Gastroesophageal sphincter (tissue), 4 donors: ENCODE measurements around the gene KRT31. TPM values are rescaled to one million over a fixed set of nuclear protein-coding genes. Genes with fewer than 3 reads are reported as not detected.
"Not testable (repeated sequence)": the region's sequence is repeated elsewhere in the genome, so short reads cannot be mapped to it uniquely, and the experiment has no call there.

Source experiments
- ATAC-seq: fragments of 150-250 bp; one replicate; pipeline ENCODE4 v1.9.1; 2016; ENCODE audit warnings: mild to moderate bottlenecking, moderate library complexity
- H3K27ac ChIP-seq, 4 donors: fragments of 200-600 bp; sonication (generic) in 3 of 4; 1 replicate in 3 of 4; 2 replicates in 1 of 4; pipeline ENCODE4 v1.5.1; 2016 to 2019
- H3K27me3 ChIP-seq: fragments of 200-600 bp; sonication (generic); one replicate; pipeline ENCODE4 v1.5.1; 2019
- H3K36me3 ChIP-seq, 2 donors: fragments of 200-600 bp; sonication (generic); one replicate each; pipeline ENCODE4 v1.5.1; 2019; ENCODE audit warnings: control low read depth in 1 of 2
- H3K4me1 ChIP-seq, 3 donors: fragments of 200-600 bp; sonication (generic); 1 replicate in 2 of 3; 2 replicates in 1 of 3; pipeline ENCODE4 v1.5.1; 2016 to 2019; ENCODE audit warnings: control low read depth in 2 of 3
- H3K4me3 ChIP-seq, 2 donors: fragments of 200-600 bp; sonication (generic); one replicate each; pipeline ENCODE4 v1.5.1; 2019; ENCODE audit warnings: mild to moderate bottlenecking in 1 of 2, moderate library complexity in 1 of 2
- H3K9me3 ChIP-seq, 3 donors: fragments of 200-600 bp; sonication (generic); one replicate each; pipeline ENCODE4 v1.5.1; 2017 to 2019; ENCODE audit warnings: control low read depth in 2 of 3
- EP300 ChIP-seq: sonication (generic); formaldehyde crosslinking; IDR thresholded peaks from one replicate; pipeline ENCODE4 v1.6.1; 2017; ENCODE audit warnings: antibody characterized with exemption, mild to moderate bottlenecking
- POLR2A ChIP-seq, 2 donors: fragments of 450-650 bp; IDR thresholded peaks; one replicate each; pipeline ENCODE4 v1.6.1; 2017; ENCODE audit warnings: antibody characterized with exemption in 2 of 2, mild to moderate bottlenecking in 2 of 2, moderate library complexity in 1 of 2
- POLR2AphosphoS5 ChIP-seq: sonication (generic); formaldehyde crosslinking; IDR thresholded peaks from one replicate; pipeline ENCODE4 v1.6.1; 2017; ENCODE audit warnings: antibody characterized with exemption
- WGBS, 2 donors: methylation state at CpG; one replicate each; pipeline ENCODE4 v1.1.5; 2018; ENCODE audit warnings: low coverage in 1 of 2; 5-methylcytosine and 5-hydroxymethylcytosine counted together
- total RNA-seq, 4 donors: library from RNA; depleted of rRNA; stranded (reverse); fragments of >200 nt; gene quantifications; one replicate each; pipeline ENCODE4 v1.1.0, GENCODE V29; 2016
- TF ChIP-seq, protein P1 (sequence below), 4 experiments: fragments of 200-600 bp in 2 of 4; fragments of 450-650 bp in 2 of 4; sonication (generic) in 1 of 4; IDR thresholded peaks; one replicate each; pipeline ENCODE4 v1.5.1; 2017 to 2019; ENCODE audit warnings: antibody characterized with exemption in 4 of 4, mild to moderate bottlenecking in 2 of 4, moderate library complexity in 2 of 4

KRT31 gene
- total RNA-seq, 4 donors from 2014 or later = not detected

DNA sequence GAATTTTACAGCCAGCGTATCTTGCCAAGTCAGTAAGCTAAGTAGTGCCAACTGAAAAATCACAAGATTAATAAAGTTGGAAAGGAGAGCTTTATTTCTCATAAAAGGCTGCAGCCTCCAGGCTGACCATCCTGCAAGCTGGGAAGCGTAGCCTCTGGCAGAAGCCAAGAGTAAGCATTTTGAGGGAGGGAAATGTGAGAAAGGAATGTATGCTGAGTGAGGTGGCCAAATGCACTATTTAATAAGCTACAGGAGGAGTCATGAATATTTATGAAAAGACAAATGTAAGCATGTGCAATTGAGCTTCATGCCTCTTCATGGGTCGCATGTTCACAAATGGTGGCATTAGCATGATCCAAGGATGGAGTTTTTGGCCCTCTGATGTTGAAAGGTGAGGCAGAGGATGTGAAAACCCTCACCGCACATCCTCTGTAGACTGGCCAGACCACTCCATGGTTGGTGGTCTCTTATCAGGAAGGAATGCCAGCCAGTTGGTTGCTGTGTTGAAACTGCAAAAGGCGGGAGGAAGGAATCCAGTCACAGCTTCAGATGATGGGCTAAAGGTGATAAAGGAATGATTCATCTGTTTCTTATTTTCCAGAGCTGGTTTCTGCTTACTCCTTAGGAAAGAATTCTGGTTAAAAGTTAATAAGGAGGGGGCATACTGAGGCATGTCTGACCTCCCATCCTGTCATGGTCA, 37.0 kb downstream of the KRT31 start:
- Histone ChIP-seq H3K4me3 (no peak overlapping the region), H3K36me3 (no peaks in the 10 kb centered on the region), H3K4me1 (no peaks in the 10 kb centered on the region), H3K9me3 (peaks cover 0 to 4% (median 0%) of the 10 kb centered on the region in 3 donors), H3K27me3 (no peaks in the 10 kb centered on the region), H3K27ac (no peak overlapping the region)
- no peak for TF ChIP-seq EP300
- no peak for ATAC-seq
- WGBS, 2 donors = 67 to 76% methylated on average over 3 to 5 of the region's 5 CpGs

DNA sequence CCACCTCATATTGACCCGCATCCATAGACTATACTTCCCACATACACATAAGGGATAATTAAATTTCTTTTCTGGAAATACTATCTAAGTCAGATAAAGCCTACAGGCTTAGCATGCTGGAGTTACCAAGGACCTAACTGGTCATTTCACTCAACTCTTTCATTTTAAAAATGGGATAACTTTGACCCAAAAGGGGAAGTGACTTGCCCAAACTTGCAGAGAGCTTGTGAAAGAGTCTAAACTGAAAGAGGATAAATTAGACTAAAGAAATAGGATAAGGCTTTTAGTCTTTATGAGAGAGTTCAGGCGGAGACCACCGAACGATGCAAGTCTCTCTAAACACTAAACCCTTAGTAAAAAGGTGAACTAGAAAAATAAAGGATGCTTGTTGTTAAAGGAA, 42.9 kb downstream of the KRT31 start:
- TF ChIP-seq EP300 (no peak), POLR2AphosphoS5 (no peak), POLR2A (IDR thresholded peaks at IDR 0.05) (no peak)
- TF ChIP-seq, protein P1, sequence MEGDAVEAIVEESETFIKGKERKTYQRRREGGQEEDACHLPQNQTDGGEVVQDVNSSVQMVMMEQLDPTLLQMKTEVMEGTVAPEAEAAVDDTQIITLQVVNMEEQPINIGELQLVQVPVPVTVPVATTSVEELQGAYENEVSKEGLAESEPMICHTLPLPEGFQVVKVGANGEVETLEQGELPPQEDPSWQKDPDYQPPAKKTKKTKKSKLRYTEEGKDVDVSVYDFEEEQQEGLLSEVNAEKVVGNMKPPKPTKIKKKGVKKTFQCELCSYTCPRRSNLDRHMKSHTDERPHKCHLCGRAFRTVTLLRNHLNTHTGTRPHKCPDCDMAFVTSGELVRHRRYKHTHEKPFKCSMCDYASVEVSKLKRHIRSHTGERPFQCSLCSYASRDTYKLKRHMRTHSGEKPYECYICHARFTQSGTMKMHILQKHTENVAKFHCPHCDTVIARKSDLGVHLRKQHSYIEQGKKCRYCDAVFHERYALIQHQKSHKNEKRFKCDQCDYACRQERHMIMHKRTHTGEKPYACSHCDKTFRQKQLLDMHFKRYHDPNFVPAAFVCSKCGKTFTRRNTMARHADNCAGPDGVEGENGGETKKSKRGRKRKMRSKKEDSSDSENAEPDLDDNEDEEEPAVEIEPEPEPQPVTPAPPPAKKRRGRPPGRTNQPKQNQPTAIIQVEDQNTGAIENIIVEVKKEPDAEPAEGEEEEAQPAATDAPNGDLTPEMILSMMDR (IDR thresholded peaks at IDR 0.05) = no peak
- Histone ChIP-seq H3K4me1 (no peaks in the 10 kb centered on the region), H3K27ac (no peak overlapping the region), H3K36me3 (no peaks in the 10 kb centered on the region), H3K27me3 (no peaks in the 10 kb centered on the region), H3K9me3 (peaks cover 0 to 4% (median 0%) of the 10 kb centered on the region in 3 donors), H3K4me3 (no peak overlapping the region)
- 93 to 95% methylated on average over 4 of the region's 4 CpGs for WGBS, 2 donors
- ATAC-seq = no peak

DNA sequence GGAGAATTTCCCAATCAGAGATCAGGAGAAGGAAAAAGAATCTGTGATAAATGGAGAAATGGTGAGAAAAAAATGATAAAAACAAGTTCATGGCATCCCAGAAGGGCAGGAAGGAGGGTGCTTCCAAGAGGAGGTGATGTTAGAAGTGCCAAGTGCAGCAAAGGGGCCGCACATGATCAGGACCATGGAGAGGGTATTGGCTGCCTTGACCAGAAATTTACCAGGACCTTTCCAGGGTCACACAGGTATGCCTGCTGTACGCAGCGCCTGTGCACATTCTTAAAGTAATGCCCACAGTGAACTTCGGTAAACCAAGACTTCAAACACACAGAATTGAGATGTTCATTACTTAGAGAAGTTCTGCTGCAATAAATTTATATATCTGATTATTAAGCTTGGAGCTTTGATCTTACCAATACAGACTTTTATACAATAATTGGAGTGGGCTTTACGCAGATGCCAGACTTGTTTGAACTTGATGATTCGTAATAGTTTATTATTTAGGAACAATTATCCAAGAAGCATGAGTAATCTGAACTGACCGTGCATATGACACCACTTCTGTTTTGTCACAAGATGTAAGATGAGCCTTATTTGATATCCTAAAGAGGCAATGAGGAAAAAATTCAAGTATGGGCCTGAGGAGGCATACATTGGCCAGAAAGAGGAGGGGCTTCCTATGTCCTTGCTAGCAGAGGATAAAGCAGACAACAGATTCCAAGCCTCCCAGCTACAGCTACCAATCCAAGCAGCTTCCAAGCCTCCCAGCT, 44.6 kb downstream of the KRT31 start:
- Histone ChIP-seq H3K4me3 (no peak overlapping the region), H3K9me3 (peaks cover 0 to 4% (median 0%) of the 10 kb centered on the region in 3 donors), H3K4me1 (no peaks in the 10 kb centered on the region), H3K36me3 (no peaks in the 10 kb centered on the region), H3K27me3 (no peaks in the 10 kb centered on the region), H3K27ac (no peak overlapping the region)
- ATAC-seq = no peak
- no peak for TF ChIP-seq EP300
- TF ChIP-seq POLR2AphosphoS5 = no peak
- no peak for TF ChIP-seq POLR2A (IDR thresholded peaks at IDR 0.05)
- TF ChIP-seq, protein P1 (IDR thresholded peaks at IDR 0.05) = no peak
- 68 to 84% methylated on average over 6 to 7 of the region's 7 CpGs for WGBS, 2 donors

DNA sequence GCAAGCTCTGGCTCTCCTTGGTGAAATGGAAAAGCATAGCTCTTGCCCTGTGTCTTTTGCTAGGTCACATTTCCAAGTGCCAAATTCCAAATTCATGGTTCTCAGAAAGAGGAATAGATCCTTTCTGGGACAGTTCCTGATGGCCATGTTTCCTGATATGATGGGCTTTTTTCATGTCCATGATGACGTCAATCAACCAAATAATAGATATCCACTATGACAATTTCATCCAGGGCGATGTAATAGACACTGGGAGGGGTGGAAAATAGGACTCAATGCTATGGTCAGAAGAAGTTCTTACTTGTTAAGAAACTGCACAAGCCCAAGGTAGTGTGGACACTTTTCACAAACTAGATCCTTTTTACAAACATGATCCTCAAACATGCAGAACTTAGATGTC, 46.2 kb downstream of the KRT31 start:
- 75 to 88% methylated on average over 1 to 2 of the region's 2 CpGs for WGBS, 2 donors
- TF ChIP-seq POLR2AphosphoS5 (no peak), POLR2A (IDR thresholded peaks at IDR 0.05) (no peak), EP300 (no peak)
- TF ChIP-seq, protein P1 (IDR thresholded peaks at IDR 0.05) = no peak
- Histone ChIP-seq H3K9me3 (peaks cover 0 to 2% (median 0%) of the 10 kb centered on the region in 3 donors), H3K27me3 (no peaks in the 10 kb centered on the region), H3K36me3 (no peaks in the 10 kb centered on the region), H3K4me3 (no peak overlapping the region), H3K4me1 (no peaks in the 10 kb centered on the region), H3K27ac (no peak overlapping the region)
- ATAC-seq = no peak

DNA sequence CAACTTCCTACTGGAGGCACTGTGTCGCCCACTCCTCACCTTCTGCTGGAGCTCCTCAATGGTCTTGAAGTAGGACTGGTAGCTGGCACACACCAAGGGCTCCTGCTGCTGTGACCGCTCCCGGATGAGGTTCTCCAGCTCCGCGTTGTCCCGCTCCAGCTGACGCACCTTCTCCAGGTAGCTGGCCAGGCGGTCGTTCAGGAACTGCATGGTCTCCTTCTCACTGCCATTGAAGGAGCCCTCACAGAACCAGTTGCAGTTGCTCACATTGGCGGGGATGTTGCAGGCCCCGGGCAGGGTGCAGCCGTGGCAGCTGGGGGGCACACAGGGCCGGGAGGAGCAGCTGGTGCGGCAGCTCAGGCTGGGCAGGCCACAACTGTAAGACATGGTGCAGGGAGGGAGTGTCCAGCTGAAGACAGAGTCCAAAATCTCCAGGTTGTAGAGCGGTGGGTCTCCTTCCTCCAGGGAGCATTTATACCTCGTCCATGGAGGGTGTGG, 47.0 kb downstream of the KRT31 start, which contains the start of gene KRT33A:
Gene KRT33A, minus strand, starts transcription at position 448 of the 498 bp plus-strand sequence. Its CDS starts 61 bp downstream, at position 387.
- H3K27ac ChIP-seq, ATAC-seq, H3K27me3 ChIP-seq, H3K4me3 ChIP-seq, H3K36me3 ChIP-seq, H3K4me1 ChIP-seq, H3K9me3 ChIP-seq: not testable (repeated sequence)
- WGBS, 2 donors = 69 to 86% methylated on average over 2 to 9 of the region's 16 CpGs
